Effector memory CD4-positive, alpha-beta T cell (primary cell): ENCODE results near the gene ING5.
"Not testable (repeated sequence)": the region's sequence is repeated elsewhere in the genome, so short reads cannot be mapped to it uniquely, and the experiment has no call there.

Experiments used
- DNase-seq, 3 donors: peaks; one replicate each; pipeline ENCODE4 v3.0.0-alpha.2; 2020
- H3K27ac ChIP-seq: 2 replicates; pipeline ENCODE4 v1.7.0; 2013; ENCODE audit warnings: mild to moderate bottlenecking, low read length, moderate library complexity; ENCODE audit not compliant: insufficient read depth, poor library complexity, severe bottlenecking
- H3K27me3 ChIP-seq: replicated peaks from 2 replicates; pipeline ENCODE4 v1.7.0; 2013; ENCODE audit warnings: mild to moderate bottlenecking, low read length; ENCODE audit not compliant: insufficient read depth, control insufficient read depth, poor library complexity, severe bottlenecking
- H3K36me3 ChIP-seq: 2 replicates; pipeline ENCODE4 v1.7.0; 2013; ENCODE audit warnings: mild to moderate bottlenecking, low read length, moderate library complexity; ENCODE audit not compliant: control insufficient read depth, insufficient read depth
- H3K4me1 ChIP-seq: 2 replicates; pipeline ENCODE4 v1.7.0; 2013; ENCODE audit warnings: low read length, mild to moderate bottlenecking; ENCODE audit not compliant: control insufficient read depth, insufficient read depth, poor library complexity, severe bottlenecking
- H3K4me3 ChIP-seq: 2 replicates; pipeline ENCODE4 v1.7.0; 2013; ENCODE audit warnings: low read length, low read depth, mild to moderate bottlenecking; ENCODE audit not compliant: insufficient read depth, poor library complexity, severe bottlenecking
- H3K9me3 ChIP-seq: 2 replicates; pipeline ENCODE4 v1.7.0; 2013; ENCODE audit warnings: mild to moderate bottlenecking, low read length, moderate library complexity; ENCODE audit not compliant: control insufficient read depth

ING5 gene

GRCh38 chr2:241734467-241735208 is 32.8 kb downstream of the ING5 start, which contains the start of gene D2HGDH:
Gene D2HGDH (plus strand): TSS chr2:241734630. CDS start chr2:241735225, 595 bp downstream.
- peaks cover 11% of the 10 kb centered on the region for H3K4me1 ChIP-seq
- no peaks in the 10 kb centered on the region for H3K9me3 ChIP-seq
- H3K27me3 ChIP-seq, result no peaks in the 10 kb centered on the region
- peak; percentile 83 to 92 (median 91) for DNase-seq
- H3K27ac ChIP-seq, result peak within 1 kb of the TSS; percentile 78
- H3K4me3 ChIP-seq, result peak within 1 kb of the TSS; percentile 85
- no peaks in the 10 kb centered on the region for H3K36me3 ChIP-seq

GRCh38 chr2:241736111-241736510 is 34.3 kb downstream of the ING5 start:
- DNase-seq, result no peak
- peaks cover 20% of the 10 kb centered on the region for H3K4me1 ChIP-seq

GRCh38 chr2:241738040-241738686 is 36.3 kb downstream of the ING5 start:
- DNase-seq, result no peak
- no peak overlapping the region for H3K27ac ChIP-seq
- H3K36me3 ChIP-seq, result peaks cover 5% of the 10 kb centered on the region
- no peak overlapping the region for H3K4me3 ChIP-seq
- no peaks in the 10 kb centered on the region for H3K9me3 ChIP-seq
- H3K27me3 ChIP-seq, result no peaks in the 10 kb centered on the region
- peaks cover 31% of the 10 kb centered on the region for H3K4me1 ChIP-seq

More at GRCh38 chr2:241736111-241736510, 34.3 kb downstream of the ING5 start:
- no peak overlapping the region for H3K4me3 ChIP-seq
- H3K9me3 ChIP-seq, result no peaks in the 10 kb centered on the region
- no peak overlapping the region for H3K27ac ChIP-seq
- no peaks in the 10 kb centered on the region for H3K36me3 ChIP-seq
- H3K27me3 ChIP-seq, result no peaks in the 10 kb centered on the region

GRCh38 chr2:241739177-241739576 is 37.3 kb downstream of the ING5 start:
- Histone ChIP-seq H3K4me1 (peaks cover 31% of the 10 kb centered on the region), H3K27me3 (no peaks in the 10 kb centered on the region), H3K9me3 (no peaks in the 10 kb centered on the region), H3K27ac (no peak overlapping the region), H3K36me3 (peaks cover 14% of the 10 kb centered on the region), H3K4me3 (no peak overlapping the region)
- DNase-seq, result no peak

- H3K27me3 ChIP-seq, result no peaks in the 10 kb centered on the region
- H3K36me3 ChIP-seq, result peaks cover 19% of the 10 kb centered on the region
- peak in 1 of 3 donors; percentile 16 for DNase-seq
- H3K4me3 ChIP-seq, result no peak overlapping the region
- H3K27ac ChIP-seq, result no peak overlapping the region
- H3K9me3 ChIP-seq, result no peaks in the 10 kb centered on the region
- H3K4me1 ChIP-seq, result peaks cover 31% of the 10 kb centered on the region
These were observed 37.8 kb downstream of the ING5 start for GRCh38 chr2:241739651-241740050.

- peak in 1 of 3 donors; percentile 39 for DNase-seq
- Histone ChIP-seq H3K27me3 (no peaks in the 10 kb centered on the region), H3K9me3 (no peaks in the 10 kb centered on the region), H3K27ac (no peak overlapping the region), H3K4me1 (peaks cover 24% of the 10 kb centered on the region), H3K4me3 (no peak overlapping the region), H3K36me3 (peaks cover 30% of the 10 kb centered on the region)
These were observed 39.2 kb downstream of the ING5 start for GRCh38 chr2:241741016-241741415.

- Histone ChIP-seq H3K27me3 (no peaks in the 10 kb centered on the region), H3K4me3 (no peak overlapping the region), H3K27ac (no peak overlapping the region), H3K4me1 (peaks cover 24% of the 10 kb centered on the region), H3K36me3 (peaks cover 32% of the 10 kb centered on the region), H3K9me3 (no peaks in the 10 kb centered on the region)
- DNase-seq, result no peak
These were observed 40.6 kb downstream of the ING5 start for GRCh38 chr2:241742320-241742939.

GRCh38 chr2:241743008-241743407 is 41.2 kb downstream of the ING5 start:
- H3K4me3 ChIP-seq, DNase-seq, H3K9me3 ChIP-seq, H3K27ac ChIP-seq, H3K27me3 ChIP-seq: not testable (repeated sequence)
- peaks cover 32% of the 10 kb centered on the region for H3K36me3 ChIP-seq
- peaks cover 24% of the 10 kb centered on the region for H3K4me1 ChIP-seq

- Histone ChIP-seq H3K36me3 (peaks cover 34% of the 10 kb centered on the region), H3K27ac (no peak overlapping the region), H3K4me1 (peaks cover 24% of the 10 kb centered on the region), H3K4me3 (no peak overlapping the region), H3K9me3 (no peaks in the 10 kb centered on the region), H3K27me3 (no peaks in the 10 kb centered on the region)
- DNase-seq, result no peak
These were observed 41.8 kb downstream of the ING5 start for GRCh38 chr2:241743620-241744019.
